ENCODE results near the gene SECISBP2L. TPM values are rescaled to one million over a fixed set of nuclear protein-coding genes. Genes with fewer than 3 reads are reported as not detected.

Gene SECISBP2L
- total RNA-seq, 4 donors from 2014 or later, result 54.1 to 96.9 (median 64.9) TPM

- no peak for TF ChIP-seq CTCF (IDR thresholded peaks at IDR 0.05; ENCODE audit: low read depth)
Measured at GRCh38 chr15:48968066-48968465, 78.2 kb downstream of the SECISBP2L start.

- TF ChIP-seq CTCF (IDR thresholded peaks at IDR 0.05; ENCODE audit: low read depth), result no peak
Measured at GRCh38 chr15:48967336-48967735, 78.9 kb downstream of the SECISBP2L start.

GRCh38 chr15:48966595-48967301, 79.5 kb downstream of the SECISBP2L start:
- TF ChIP-seq CTCF (IDR thresholded peaks at IDR 0.05; ENCODE audit: low read depth), result no peak

- TF ChIP-seq CTCF (IDR thresholded peaks at IDR 0.05; ENCODE audit: low read depth), result no peak
Measured at GRCh38 chr15:48965972-48966371, 80.3 kb downstream of the SECISBP2L start.

GRCh38 chr15:48964898-48965297, 81.3 kb downstream of the SECISBP2L start:
- no peak for TF ChIP-seq CTCF (IDR thresholded peaks at IDR 0.05; ENCODE audit: low read depth)

GRCh38 chr15:48963524-48964113, 82.6 kb downstream of the SECISBP2L start, which contains the start of gene SHC4:
SHC4 (minus strand) TSS chr15:48963919; CDS start chr15:48963015, 904 bp downstream.
- no peak for TF ChIP-seq CTCF (IDR thresholded peaks at IDR 0.05; ENCODE audit: low read depth)

GRCh38 chr15:48962662-48963523, 83.4 kb downstream of the SECISBP2L start:
- no peak for TF ChIP-seq CTCF (IDR thresholded peaks at IDR 0.05; ENCODE audit: low read depth)

All from subcutaneous adipose tissue (tissue), 4 donors.